ENCODE measurements around the gene ANAPC7. TPM values are rescaled to one million over a fixed set of nuclear protein-coding genes. Genes with fewer than 3 reads are reported as not detected.
"Not testable (repeated sequence)": the region's sequence is repeated elsewhere in the genome, so short reads cannot be mapped to it uniquely, and the experiment has no call there.

Gene ANAPC7
- polyA plus RNA-seq, 1 donor (not counting 4 experiments of a cell fraction or from before 2014, with no cell fraction given) = 68.2 TPM

DNA sequence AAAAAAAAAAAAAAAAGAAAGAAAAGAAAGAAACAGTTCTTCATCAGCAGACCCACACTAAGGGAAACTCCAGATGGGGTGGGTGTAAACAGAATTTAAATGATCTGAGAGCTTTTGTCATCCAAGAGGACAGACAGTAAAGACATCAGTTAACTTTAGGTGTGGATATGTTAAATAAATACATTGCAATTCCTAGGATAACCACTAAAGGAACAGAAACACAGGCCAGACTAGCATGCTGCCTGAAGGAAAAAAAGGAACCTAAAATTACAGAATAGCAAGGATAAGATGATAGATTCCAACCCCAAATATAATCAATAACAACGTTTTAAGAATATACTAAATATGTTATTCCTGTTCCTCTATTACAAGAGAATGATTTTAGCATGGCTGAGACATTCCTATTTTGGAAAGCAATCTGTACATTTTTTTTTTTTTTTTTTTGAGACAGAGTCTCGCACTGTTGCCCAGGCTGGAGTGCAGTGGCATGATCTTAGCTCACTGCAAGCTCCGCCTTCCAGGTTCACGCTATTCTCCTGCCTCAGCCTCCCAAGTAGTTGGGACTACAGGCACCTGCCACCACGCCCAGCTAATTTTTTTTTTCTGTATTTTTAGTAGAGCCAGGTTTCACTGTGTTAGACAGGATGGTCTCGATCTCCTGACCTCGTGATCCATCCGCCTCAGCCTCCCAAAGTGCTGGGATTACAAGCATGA lies 45.0 kb downstream of the ANAPC7 start:
- H3K27ac ChIP-seq (ENCODE audit: control insufficient read depth, insufficient read depth, low read length); H3K4me2 ChIP-seq (ENCODE audit: control insufficient read depth, extremely low read depth, insufficient read depth, low read depth, low read length); H3K36me3 ChIP-seq (ENCODE audit: control insufficient read depth in 2 of 2, extremely low read depth in 1 of 2, insufficient read depth in 2 of 2, low read length in 2 of 2); H3K9ac ChIP-seq (ENCODE audit: control insufficient read depth, extremely low read depth, insufficient read depth, low read length); H3K9me1 ChIP-seq (ENCODE audit: control insufficient read depth, extremely low read depth, insufficient read depth, low read length); FAIRE-seq; H3K9me3 ChIP-seq (ENCODE audit: control insufficient read depth, low read depth, low read length); H3K79me2 ChIP-seq (ENCODE audit: control insufficient read depth, insufficient read depth, low read length); H3K4me1 ChIP-seq (ENCODE audit: control insufficient read depth, extremely low read depth, insufficient read depth, low read length); dilution Hi-C loops (cut with MboI; ENCODE audit: extremely low pct_ligation_motif_present, low sequenced_read_pairs); H3K27me3 ChIP-seq (ENCODE audit: control insufficient read depth, extremely low read depth, insufficient read depth, low read length); DNase-seq (ENCODE audit: low read depth, low spot score); H2AFZ ChIP-seq (ENCODE audit: control insufficient read depth, low read length); H3K4me3 ChIP-seq (ENCODE audit: control insufficient read depth in 2 of 3, extremely low read depth in 1 of 3, insufficient read depth in 2 of 3, low read depth in 1 of 3, low read length in 3 of 3); H4K20me1 ChIP-seq (ENCODE audit: control insufficient read depth, extremely low read depth, insufficient read depth, low read length): not testable (repeated sequence)
- TF ChIP-seq, protein P1, sequence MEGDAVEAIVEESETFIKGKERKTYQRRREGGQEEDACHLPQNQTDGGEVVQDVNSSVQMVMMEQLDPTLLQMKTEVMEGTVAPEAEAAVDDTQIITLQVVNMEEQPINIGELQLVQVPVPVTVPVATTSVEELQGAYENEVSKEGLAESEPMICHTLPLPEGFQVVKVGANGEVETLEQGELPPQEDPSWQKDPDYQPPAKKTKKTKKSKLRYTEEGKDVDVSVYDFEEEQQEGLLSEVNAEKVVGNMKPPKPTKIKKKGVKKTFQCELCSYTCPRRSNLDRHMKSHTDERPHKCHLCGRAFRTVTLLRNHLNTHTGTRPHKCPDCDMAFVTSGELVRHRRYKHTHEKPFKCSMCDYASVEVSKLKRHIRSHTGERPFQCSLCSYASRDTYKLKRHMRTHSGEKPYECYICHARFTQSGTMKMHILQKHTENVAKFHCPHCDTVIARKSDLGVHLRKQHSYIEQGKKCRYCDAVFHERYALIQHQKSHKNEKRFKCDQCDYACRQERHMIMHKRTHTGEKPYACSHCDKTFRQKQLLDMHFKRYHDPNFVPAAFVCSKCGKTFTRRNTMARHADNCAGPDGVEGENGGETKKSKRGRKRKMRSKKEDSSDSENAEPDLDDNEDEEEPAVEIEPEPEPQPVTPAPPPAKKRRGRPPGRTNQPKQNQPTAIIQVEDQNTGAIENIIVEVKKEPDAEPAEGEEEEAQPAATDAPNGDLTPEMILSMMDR (optimal IDR thresholded peaks at IDR 0.05 in 1 of 3, IDR thresholded peaks at IDR 0.05 in 1 of 3, conservative IDR thresholded peaks at IDR 0.05 in 1 of 3; ENCODE audit: extremely low read depth in 1 of 3, insufficient read depth in 2 of 3, low read length in 3 of 3) = peak in 1 of 3 experiments; percentile 22

DNA sequence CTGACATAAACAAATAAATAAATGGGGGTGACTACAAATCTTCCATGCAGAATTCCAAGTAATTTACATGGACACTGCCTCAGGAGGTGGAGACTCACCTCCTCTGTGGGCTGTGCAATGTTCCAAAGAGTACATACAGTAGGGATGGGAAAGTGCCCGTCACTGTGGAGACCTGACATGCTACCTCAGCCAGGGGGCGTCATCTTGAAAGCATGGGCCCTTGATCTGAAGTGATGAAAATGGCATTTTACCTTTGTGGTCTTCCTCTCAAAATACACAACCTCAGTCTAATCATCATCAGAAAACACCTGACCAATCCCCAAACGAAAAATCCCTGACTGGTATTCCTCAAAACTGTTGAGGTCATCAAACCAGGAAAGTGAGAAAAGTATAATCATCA lies 48.4 kb downstream of the ANAPC7 start:
- Histone ChIP-seq H3K4me3 (ENCODE audit: control insufficient read depth in 2 of 3, extremely low read depth in 1 of 3, insufficient read depth in 2 of 3, low read depth in 1 of 3, low read length in 3 of 3) (no peak overlapping the region), H3K27ac (ENCODE audit: control insufficient read depth, insufficient read depth, low read length) (no peak overlapping the region), H3K36me3 (ENCODE audit: control insufficient read depth in 2 of 2, extremely low read depth in 1 of 2, insufficient read depth in 2 of 2, low read length in 2 of 2) (peaks cover 6% of the 10 kb centered on the region in 2 experiments), H3K9ac (ENCODE audit: control insufficient read depth, extremely low read depth, insufficient read depth, low read length) (no peak overlapping the region), H3K79me2 (ENCODE audit: control insufficient read depth, insufficient read depth, low read length) (no peaks in the 10 kb centered on the region), H4K20me1 (ENCODE audit: control insufficient read depth, extremely low read depth, insufficient read depth, low read length) (no peaks in the 10 kb centered on the region), H3K4me1 (ENCODE audit: control insufficient read depth, extremely low read depth, insufficient read depth, low read length) (no peaks in the 10 kb centered on the region), H3K9me3 (ENCODE audit: control insufficient read depth, low read depth, low read length) (no peaks in the 10 kb centered on the region), H3K9me1 (ENCODE audit: control insufficient read depth, extremely low read depth, insufficient read depth, low read length) (no peaks in the 10 kb centered on the region), H3K27me3 (ENCODE audit: control insufficient read depth, extremely low read depth, insufficient read depth, low read length) (no peaks in the 10 kb centered on the region), H3K4me2 (ENCODE audit: control insufficient read depth, extremely low read depth, insufficient read depth, low read depth, low read length) (no peak overlapping the region), H2AFZ (ENCODE audit: control insufficient read depth, low read length) (no peak overlapping the region)
- TF ChIP-seq, protein P1 (optimal IDR thresholded peaks at IDR 0.05 in 1 of 3, IDR thresholded peaks at IDR 0.05 in 1 of 3, conservative IDR thresholded peaks at IDR 0.05 in 1 of 3; ENCODE audit: extremely low read depth in 1 of 3, insufficient read depth in 2 of 3, low read length in 3 of 3) = peak; percentile 41 to 73 (median 49)
- no peak for TF ChIP-seq EZH2 (IDR thresholded peaks at IDR 0.05; ENCODE audit: low read length)
- DNase-seq (ENCODE audit: low read depth, low spot score) (no peak), FAIRE-seq (no peak)
- dilution Hi-C loops (cut with MboI; ENCODE audit: extremely low pct_ligation_motif_present, low sequenced_read_pairs) = no loop called here
